NCI-H1092 treated with DMSO at 0.1 percent for 48 hours (cell line): ENCODE results near the gene UBR3.
"Not testable (repeated sequence)": the region's sequence is repeated elsewhere in the genome, so short reads cannot be mapped to it uniquely, and the experiment has no call there.

Experiments
- DNase-seq: peaks from one replicate; lab custom pipeline; 2025; lab: John Stamatoyannopoulos, UW

UBR3 gene

GRCh38 chr2:169955940-169956339, 128.7 kb downstream of the UBR3 start:
- no peak for DNase-seq

- DNase-seq = not testable (repeated sequence)
Observed at GRCh38 chr2:169957219-169957618, 130.0 kb downstream of the UBR3 start.

- no peak for DNase-seq
Observed at GRCh38 chr2:169961911-169962310, 134.7 kb downstream of the UBR3 start.

- DNase-seq = no peak
Observed at GRCh38 chr2:169963786-169964185, 136.5 kb downstream of the UBR3 start.

GRCh38 chr2:169964740-169965139, 137.5 kb downstream of the UBR3 start:
- DNase-seq = no peak

GRCh38 chr2:169965495-169965894, 138.2 kb downstream of the UBR3 start:
- no peak for DNase-seq

GRCh38 chr2:169966454-169966853, 139.2 kb downstream of the UBR3 start:
- no peak for DNase-seq

- DNase-seq = no peak
Observed at GRCh38 chr2:169968743-169969142, 141.5 kb downstream of the UBR3 start.

GRCh38 chr2:169975221-169975620, 148.0 kb downstream of the UBR3 start:
- no peak for DNase-seq

- DNase-seq = no peak
Observed at GRCh38 chr2:169976335-169976851, 149.1 kb downstream of the UBR3 start.

- no peak for DNase-seq
Observed at GRCh38 chr2:169977530-169977929, 150.3 kb downstream of the UBR3 start.

- no peak for DNase-seq
Observed at GRCh38 chr2:169978402-169979017, 151.3 kb downstream of the UBR3 start.

- no peak for DNase-seq
Observed at GRCh38 chr2:169979025-169979424, 151.8 kb downstream of the UBR3 start.

- no peak for DNase-seq
Observed at GRCh38 chr2:169980001-169980400, 152.7 kb downstream of the UBR3 start.

- DNase-seq = no peak
Observed at GRCh38 chr2:169980643-169981042, 153.4 kb downstream of the UBR3 start.

GRCh38 chr2:169982929-169983328, 155.7 kb downstream of the UBR3 start:
- no peak for DNase-seq

- DNase-seq = no peak
Observed at GRCh38 chr2:169983506-169983905, 156.3 kb downstream of the UBR3 start.

GRCh38 chr2:169984145-169984544, 156.9 kb downstream of the UBR3 start:
- DNase-seq = no peak

- no peak for DNase-seq
Observed at GRCh38 chr2:169994752-169995151, 167.5 kb downstream of the UBR3 start.

GRCh38 chr2:169997140-169997887, 170.1 kb downstream of the UBR3 start:
- no peak for DNase-seq

GRCh38 chr2:169999054-169999453, 171.8 kb downstream of the UBR3 start:
- DNase-seq = no peak

GRCh38 chr2:170002096-170002495, 174.8 kb downstream of the UBR3 start:
- no peak for DNase-seq

GRCh38 chr2:170005702-170006101, 178.4 kb downstream of the UBR3 start:
- no peak for DNase-seq
